ENCODE measurements around the gene HSPBP1.
"Not testable (repeated sequence)": the region's sequence is repeated elsewhere in the genome, so short reads cannot be mapped to it uniquely, and the experiment has no call there.

Gene HSPBP1

DNA sequence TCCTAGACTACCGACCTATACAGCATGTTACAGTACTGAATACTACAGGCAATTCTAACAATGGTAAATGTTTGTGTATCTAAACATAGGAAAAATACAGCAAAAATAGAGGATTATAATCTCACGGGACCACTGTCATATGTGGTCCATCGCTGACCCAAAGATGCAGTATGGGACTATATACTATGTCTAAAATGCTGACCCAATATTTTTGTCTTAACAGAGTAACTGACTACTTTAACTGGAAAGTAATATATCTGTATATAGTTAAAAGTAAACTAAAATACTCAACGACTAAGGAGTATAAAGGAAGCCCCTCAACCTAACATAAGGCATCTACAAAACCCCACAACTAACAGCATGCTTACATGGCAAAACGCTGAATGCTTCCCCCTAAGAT is 46.9 kb downstream of the HSPBP1 start:
- DNase-seq (ENCODE audit: low read depth), result no peak

DNA sequence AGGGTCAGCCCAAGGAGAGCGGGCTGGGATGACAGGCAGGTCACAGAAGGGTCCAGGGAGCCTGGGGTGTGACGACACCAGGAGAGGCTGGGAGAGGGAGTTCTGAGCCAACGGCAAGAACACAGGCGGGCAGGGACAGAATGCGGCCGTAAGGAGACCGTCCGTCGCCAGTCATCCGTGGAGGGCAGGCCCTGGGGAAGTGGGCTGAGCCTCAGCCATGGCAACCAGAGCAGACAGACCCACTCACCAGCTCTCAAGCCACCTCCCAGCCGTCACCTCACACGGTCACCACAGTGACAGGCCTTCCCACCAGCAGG is 47.7 kb downstream of the HSPBP1 start:
- DNase-seq (ENCODE audit: low read depth), result no peak

DNA sequence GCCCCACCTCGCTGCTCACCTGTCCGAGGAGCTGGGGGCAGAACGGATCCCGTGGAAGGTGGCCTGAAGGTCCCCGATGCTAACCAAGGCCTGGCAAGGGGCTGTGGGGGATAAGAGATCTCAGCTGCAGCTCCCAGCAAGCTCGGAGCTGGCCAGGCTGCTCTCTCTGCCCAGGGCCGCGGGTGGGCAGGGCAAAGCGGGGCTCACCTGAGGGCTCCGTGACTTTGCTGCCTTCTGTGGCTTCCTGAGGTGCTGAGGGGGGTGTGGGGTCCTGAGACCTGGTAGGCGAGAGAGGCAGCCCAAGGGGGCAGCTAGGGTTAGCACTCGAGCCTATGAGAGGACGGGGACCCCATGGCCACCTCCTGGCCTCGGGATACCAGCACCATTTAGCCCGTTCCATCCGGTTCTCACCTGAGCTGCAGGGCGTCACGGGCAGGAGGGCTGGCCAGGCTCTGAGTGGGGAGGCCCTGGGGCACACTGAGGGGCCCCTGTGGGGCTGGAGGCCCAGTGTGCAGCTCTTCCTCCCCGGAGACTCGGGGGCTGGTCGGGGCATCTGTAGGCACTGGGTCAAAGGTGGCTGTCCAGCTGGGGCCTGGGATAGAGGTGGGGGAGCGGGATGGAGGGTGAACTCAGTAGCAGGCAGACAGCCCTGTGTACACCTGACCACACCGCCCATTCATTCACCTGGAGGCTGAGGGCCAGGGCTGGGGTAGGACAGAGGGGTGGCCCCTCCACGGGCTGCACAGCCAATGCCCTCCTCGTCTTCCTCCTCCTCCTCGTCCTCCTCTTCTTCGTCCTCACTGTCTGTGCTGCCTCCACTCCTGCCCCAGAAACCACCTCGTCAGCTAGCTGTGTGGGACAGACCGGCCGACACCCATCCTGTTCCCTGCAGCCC is 48.3 kb downstream of the HSPBP1 start:
- no peak for DNase-seq (ENCODE audit: low read depth)

DNA sequence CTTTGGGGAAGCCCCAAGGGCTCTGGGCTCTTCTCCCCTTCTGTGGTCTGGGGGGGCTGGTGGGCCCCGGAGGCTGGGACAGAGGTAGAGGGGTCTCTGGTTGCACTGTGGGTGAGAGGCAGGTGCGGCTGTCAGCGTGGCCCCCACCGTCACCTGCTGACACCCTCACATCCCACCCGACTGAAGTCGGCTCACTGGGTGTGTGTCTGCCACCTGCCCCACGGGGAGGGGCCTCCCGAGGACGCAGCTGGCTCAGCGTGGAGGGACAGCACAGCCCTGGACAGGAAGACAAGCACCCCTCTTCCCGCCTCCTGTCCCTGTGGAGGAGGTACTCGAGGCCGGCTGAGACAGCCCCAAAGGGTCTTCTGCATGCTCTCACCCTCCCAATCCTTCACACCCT is 49.1 kb downstream of the HSPBP1 start:
- no peak for DNase-seq (ENCODE audit: low read depth)

DNA sequence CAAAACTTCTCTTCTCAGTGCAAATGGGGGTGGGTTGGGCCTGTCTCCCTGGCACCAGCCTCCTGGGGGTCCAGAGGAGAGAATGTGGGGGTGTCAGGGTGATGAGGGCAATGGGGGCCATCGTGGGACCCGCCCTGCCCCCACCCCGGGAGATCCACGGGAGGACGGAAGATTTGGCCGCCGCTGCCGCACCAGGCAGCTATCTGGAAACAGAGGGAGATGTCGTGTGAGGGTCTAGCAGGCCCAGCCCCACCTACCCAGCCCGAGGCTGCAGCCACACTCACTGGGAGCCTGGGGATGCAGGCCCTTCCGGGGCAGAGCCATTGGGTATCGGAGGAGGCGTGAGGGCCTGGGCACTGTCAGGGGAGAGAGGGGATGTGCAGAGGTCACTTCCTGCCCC is 49.6 kb downstream of the HSPBP1 start:
- DNase-seq (ENCODE audit: low read depth), result no peak

DNA sequence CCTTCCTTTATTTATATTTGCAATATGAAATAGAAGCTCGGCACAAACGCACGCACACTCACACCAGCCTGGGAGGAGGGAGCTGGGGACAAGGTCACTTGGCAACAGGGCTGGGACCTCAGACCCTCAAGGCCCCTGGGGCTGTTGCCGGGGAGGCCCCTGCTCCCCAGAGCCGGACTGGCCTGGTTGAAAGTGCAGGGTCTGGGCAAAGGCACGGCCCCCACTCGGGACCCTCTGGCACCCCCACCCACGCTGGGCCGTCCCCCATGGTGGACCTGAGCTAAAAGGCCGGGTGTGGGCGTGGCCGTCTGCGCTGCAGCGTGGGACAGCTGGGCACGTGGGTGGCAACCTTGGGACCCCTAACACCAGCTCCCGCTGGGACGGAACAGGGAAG is 50.1 kb downstream of the HSPBP1 start:
- DNase-seq (ENCODE audit: low read depth), result no peak

DNA sequence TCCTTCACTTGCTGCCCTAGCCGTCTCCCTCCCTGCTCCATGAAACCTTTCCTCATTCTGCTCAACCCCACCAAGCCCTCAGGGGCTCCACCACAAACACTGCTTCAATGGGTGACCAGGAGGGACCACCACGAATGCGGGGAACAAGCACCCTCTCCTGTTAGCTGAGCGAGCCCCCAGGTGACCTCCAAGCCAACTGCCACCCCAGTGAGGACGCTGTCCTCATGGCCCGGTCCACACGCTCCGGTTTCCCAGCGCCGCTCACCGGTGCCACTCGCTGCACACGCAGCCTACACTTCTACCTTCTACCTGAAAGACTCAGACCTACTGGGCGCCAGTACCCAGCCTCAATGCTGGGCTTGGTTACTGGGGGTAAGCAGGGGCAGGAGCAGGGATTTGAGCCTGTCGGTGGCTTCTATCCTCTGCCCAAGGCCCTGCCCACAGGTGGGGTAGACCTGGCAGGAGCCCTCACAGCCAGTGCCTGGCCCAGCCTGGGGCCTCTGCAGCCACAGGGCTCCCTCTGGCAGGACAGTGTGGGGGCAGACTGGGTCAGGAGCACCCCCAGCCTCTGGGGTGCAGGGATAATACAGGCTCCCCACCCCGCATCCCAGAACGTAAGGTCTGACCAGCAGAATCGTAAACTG is 50.6 kb downstream of the HSPBP1 start:
- DNase-seq (ENCODE audit: low read depth), result no peak

DNA sequence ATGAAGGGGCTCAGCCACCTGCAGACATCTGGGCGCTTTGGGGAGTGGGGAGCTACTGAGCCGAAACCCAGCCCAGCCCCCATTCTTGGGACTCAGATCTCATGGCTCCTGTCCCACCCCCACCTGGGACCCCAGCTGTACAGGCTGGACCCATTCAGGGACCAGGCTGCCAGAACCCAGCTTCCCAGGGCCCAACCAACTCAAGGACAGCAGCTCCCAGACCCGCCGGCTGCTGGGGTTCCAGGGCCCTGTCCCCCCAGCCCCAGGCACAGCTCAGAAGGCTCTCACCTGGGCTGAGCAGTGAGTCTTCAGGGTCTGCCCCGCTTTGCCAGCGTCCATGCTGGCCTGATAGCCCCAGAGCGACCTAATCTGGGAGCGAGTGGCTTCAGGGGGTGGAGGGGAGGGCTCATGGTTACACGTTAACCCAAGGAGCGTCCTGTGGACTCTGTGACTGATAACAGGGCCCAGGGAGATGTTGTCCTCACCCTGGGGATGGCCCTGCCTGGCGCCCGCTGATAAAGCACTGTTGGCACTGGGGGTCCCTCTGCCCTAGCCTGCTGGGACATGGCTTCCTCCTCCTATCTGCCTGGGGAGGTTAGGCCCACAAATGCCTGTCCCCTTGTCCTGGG is 51.4 kb downstream of the HSPBP1 start, which contains the start of gene TMEM86B:
Gene TMEM86B, minus strand, starts transcription at position 361 of the 629 bp plus-strand sequence. Its CDS starts 22 bp downstream, at position 339.
- no peak for DNase-seq (ENCODE audit: low read depth)

DNA sequence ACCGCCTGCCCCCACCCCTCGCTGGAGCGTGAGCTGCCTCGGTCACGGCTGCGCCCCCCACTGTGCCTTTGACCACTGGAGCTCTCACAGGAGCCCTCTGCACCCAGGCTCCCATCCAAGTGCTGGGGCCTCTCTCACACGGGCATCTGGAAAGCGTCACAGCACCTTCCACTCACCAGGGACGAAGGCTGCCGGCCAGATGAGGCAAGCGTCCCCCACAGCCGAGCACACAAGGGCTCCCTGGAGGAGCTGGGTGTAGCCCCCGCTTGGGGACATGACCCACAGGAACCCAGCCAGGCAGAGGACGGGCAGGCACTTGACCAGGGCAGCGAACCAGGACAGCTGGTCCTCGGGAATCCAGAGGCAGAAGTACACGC is 51.9 kb downstream of the HSPBP1 start:
- DNase-seq (ENCODE audit: low read depth), result no peak

DNA sequence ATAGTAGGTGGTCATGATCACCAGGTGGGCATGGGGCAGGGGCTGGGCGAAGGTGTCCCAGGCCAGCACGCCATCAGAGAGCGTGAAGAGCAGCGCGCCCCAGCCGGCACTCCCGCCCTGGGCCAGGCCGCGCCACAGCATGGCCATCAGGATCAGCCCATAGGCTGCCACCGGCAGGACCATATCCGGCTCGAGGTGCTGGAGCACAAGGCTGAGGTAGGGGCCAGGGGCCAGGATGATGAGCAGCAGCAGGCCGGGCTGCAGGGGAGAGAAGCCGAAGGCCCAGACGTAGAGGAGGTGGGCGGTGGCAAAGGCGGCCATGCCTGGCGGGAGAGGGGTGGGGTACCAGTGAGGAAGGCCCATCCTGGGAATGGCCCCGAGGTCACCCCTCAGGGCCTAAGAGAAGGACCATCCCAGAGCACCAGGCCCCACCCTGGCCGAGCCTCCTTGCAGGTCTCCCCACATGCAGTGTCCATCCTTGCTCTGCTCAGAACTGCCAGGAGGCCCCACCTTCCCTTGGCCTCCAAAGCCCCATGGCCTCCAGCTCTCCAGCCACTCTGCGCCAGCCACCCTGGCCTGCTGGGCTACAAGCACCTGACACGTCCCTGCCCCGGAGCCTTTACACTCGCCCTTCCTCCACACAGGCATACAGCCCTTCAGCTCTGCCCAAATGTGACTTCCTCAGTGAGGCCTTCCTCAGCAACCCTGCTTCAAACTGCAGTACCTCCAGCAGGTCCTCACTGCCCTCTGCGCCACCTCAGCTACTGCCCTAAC is 52.5 kb downstream of the HSPBP1 start:
- no peak for DNase-seq (ENCODE audit: low read depth)

DNA sequence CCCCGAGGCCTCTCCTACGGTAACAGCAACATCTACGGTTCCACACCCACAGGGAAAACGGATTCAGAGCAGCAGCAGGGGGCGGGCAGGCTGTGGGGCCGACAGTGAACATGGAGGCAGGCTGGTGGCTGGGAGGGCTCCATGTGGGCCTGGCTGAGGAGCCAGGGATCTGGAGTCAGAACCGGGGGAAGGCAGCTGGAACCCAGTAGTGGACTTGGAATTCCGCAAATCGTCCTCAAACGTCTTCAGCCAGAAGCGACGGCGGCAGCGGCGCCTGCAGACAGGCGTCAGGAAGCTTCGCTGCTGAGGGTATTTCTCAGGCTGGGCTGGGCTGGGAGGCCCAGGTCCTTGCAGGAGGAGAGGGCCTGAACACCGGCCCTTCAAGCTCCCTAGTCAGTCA is 53.1 kb downstream of the HSPBP1 start:
- DNase-seq (ENCODE audit: low read depth), result no peak

DNA sequence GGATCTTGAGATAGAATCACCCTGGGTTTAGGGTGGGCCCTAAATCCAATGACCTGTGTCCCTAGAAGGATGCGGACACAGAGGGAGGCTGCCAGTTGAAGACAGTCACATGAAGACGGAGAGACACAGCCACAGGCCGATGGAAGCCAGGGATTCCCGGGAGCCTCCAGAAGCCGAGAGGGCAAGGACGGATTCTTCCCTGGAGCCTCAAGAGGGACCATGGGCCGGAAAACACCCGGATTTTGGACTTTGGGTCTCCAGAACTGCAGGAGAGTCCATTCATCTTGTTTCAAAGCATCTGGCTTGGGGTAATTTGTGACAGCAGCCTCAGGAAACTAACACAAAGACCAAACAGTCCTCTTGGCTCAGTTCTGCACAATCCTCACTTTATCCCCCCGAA is 53.6 kb downstream of the HSPBP1 start:
- no peak for DNase-seq (ENCODE audit: low read depth)

DNA sequence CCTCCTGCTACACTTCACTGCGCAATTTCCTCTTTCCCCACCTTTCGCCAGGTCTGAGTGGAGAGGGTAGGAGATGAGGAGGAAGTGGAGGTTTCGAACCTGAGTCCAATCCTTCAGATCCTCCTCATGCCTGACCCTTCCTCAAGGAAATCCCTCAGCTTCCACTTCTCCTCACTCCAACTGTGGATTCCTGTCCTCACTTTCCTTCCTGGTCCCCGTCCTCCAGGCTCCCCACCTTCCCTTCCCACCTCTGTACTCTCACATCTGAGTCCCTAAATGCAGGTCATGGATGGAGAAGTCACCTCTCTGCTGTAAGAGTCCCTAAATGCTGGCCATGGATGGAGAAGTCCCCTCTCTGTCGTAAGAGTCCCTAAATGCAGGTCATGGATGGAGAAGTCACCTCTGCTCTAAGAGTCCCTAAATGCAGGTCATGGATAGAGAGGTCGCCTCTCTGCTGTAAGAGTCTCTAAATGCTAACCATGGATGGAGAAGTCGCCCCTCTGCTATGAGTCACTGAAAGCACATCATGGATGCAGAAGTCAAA is 54.4 kb downstream of the HSPBP1 start:
- DNase-seq (ENCODE audit: low read depth), result no peak

DNA sequence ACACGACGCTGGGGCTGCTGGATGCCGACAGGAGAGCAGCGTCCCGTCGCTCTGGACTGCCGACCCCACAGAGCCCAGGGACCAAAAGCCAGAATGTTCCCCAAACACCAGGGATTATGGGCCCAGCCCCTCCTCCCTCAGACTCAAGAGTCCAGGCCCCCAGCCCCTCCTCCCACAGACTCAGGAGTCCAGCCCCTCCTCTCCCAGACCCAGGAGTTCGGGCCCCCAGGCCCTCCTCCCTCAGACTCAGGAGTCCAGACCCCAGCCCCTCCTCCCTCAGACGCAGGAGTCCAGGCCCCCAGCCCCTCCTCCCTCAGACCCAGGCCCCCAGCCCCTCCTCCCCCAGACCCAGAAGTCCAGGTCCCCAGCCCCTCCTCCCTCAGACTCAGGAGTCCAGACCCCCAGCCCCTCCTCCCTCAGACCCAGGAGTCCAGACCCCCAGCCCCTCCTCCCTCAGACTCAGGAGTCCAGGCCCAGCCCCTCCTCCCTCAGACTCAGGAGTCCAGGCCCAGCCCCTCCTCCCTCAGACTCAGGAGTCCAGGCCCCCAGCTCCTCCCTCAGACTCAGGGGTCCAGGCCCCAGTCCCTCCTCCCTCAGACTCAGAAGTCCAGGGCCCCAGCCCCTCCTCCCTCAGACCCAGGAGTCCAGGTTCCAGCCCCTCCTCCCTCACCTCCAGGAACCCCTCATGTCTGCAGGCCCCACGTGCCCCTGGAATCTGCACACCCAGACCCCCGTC is 55.1 kb downstream of the HSPBP1 start:
- DNase-seq (ENCODE audit: low read depth), result not testable (repeated sequence)

DNA sequence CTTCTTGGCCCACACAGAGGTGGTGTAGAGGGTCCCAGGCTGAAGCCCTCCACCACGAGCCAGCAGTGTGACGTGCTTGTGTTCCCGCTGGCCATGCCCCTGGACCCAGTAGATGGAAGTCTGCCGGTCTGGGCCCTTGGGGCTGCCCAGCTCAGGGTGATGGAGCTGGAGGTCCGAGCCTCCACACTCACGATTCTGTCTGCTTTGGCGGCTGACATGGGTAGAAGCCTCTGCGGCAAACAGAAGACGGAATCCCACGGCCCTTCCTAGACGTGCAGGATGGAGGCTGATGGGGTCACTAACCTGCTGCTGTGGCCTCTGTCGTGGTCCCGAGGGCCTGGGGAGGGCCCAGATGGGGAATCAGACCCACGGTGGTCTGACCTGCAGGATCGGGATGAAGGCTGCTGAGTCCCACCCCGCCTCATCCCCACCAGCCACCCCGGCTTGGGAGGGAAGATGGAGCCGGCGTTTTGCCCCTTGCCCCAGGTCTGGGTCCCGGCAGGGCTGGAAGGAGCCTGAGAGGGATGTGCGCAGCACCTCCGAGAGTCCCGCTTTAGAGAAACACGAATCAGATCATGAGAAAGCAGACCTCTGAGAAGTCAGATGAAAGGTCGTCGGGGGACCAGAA is 55.8 kb downstream of the HSPBP1 start:
- DNase-seq (ENCODE audit: low read depth), result no peak

DNA sequence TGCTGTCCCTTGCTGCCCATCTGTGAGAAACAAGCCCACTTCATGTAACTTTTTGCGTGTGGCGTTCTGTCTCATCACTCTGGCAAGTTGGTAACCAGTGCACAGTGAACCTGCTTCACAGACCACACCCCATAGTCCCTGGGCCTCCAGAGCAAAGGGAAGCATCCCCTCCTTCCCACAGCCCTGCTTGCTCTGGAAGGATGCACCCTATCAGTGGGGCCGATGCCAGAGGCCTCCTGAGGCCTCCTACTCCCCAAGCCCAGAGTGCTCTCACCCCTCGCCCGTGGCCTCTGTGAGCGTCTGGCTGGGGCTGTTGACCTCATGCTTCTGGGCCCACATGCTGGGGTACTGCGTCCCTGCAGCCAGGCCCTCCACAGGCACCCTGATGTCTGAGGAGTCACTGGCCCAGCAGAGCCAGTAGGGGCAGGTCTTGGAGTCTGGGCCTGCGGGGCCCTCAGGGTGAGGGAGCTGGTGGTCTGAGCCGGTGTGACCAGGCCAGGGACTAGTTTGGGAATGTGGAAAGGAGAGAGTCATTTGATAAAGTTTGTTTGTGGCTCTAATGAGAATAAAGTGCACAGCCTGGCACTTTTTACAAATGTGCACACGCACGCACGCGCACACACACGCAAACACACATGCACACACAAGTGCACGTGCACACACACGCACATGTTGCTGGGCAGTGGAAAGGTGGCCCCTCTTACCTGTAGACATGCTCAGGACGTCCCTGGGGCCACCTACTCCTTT is 56.4 kb downstream of the HSPBP1 start:
- DNase-seq (ENCODE audit: low read depth), result no peak

DNA sequence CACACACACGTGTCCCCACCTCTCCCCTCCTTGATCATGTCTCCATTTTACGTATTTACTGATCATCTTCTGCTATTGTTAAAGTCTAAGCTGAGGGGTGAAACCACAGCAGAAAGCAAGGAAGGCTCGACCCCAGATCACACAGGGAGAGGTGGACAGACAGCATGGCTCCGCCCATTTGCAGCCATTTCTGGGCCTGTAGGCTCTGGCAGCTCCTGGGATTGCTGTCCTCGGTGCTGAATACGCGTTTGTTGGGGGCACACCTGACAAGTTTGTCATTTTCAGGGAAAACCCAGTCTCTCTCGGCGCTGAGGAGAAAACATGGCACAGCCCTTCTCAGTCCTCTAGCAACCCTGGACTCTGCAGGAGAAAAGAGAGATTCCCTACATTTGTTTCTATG is 59.4 kb downstream of the HSPBP1 start:
- DNase-seq (ENCODE audit: low read depth), result no peak

DNA sequence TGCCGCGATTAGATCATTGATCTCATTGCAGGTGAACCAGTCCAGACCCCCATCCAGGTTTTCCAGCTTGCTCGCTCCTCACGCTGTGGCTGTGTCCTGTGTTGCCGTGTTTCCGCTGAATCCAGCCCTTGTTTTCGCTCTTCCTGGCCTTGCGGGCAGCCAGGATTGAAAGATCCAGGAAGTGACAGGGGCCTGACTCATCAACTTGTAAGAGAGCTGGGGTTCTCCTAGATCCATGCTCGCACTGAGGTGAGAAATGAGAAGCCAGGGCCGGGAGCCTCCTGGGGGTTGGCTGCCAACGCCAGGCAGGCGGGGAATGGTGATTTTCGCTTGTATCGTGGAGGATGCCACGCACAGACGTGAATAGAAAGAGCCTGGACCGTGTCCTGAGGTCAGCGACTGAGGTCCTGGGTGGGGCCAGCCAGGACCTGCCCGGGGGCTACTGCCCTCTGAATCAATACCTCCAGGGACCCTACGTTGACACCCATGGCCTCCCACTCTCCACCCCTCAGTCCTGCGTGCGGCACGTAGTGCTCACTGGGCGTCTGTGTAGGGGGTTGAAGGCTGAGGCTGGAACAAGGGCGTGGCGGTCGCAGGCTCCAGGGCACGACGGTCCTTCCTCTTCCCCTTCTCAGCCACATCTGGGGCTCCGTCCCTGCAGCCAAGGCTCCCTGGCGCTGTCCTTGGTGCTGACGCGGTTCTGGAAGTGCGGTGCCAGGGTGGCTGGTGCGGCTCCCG is 63.3 kb downstream of the HSPBP1 start:
- DNase-seq (ENCODE audit: low read depth), result no peak

DNA sequence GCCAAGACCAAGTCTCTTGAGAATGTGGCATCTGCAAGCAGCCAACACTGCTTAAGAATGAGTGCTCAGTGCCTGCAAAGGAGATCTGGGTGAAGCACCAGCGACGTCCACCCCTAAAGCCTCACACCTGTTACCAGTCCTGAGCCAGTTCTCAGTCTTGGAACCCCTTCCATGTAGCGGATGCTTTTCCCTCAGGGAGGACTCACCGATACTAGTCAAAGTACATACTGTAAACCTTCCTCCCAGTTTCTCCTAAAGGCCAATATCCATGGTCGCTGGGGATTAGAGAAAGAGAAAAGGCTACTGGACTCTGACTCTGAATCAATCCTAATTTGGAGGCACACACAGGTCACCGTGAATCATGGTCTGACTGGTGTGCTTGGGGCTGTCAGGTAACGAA is 66.4 kb downstream of the HSPBP1 start:
- no peak for DNase-seq (ENCODE audit: low read depth)

DNA sequence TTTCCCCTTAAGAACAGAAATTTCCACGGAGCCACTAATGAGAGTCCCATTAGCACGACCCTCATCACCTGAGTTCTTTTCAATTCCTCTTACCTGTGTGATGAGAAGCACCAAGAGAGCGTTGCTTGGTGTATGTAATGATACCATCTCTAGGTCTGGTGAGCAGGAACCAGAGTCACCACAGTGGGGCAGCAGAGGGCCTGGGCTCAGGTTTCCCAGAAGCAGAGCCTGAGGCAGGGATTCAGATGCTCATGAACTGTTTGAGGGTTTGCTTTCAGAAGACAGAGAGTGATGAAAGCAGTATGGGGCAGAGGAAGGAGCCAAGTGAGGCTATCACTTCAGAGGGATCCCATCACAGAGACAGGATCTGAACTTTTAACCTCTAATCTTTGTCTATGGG is 67.5 kb downstream of the HSPBP1 start:
- DNase-seq (ENCODE audit: low read depth), result no peak

Measured in T-helper 22 cell (primary cell).